ENCODE data around the gene CALML5. TPM values are rescaled to one million over a fixed set of nuclear protein-coding genes. Genes with fewer than 3 reads are reported as not detected.

Gene CALML5
- total and polyA plus RNA-seq, 9 of the 15 experiments (the other 6 are each of a cell fraction or from before 2014, with no cell fraction given): not detected

GRCh38 chr10:5465976-5466450, 33.4 kb downstream of the CALML5 start (continued):
- TF ChIP-seq POLR2AphosphoS5 (IDR thresholded peaks at IDR 0.05; ENCODE audit: control insufficient read depth, insufficient read depth, low read depth, low read length) (peak; percentile 22; the same call in 1 of the 2 replicates), SMAD1 (IDR thresholded peaks at IDR 0.05; ENCODE audit: low read depth, low read length, partially characterized antibody) (no peak), EGR1 (conservative IDR thresholded peaks at IDR 0.05) (0 out of 2 replicates have a peak, but pooled peaks have one; percentile 2), ZNF408 (CRISPR knock-in tag; IDR thresholded peaks at IDR 0.05; ENCODE audit: low read depth) (no peak), BACH1 (tag; IDR thresholded peaks at IDR 0.05) (no peak), SREBF2 (CRISPR knock-in tag; IDR thresholded peaks at IDR 0.05) (no peak), TBP (optimal IDR thresholded peaks at IDR 0.05; ENCODE audit: low read depth, low read length) (no peak), PRDM10 (IDR thresholded peaks at IDR 0.05; ENCODE audit: partially characterized antibody) (no peak), FUS (optimal IDR thresholded peaks at IDR 0.05; ENCODE audit: low read depth, low read length) (no peak), ZNF444 (CRISPR knock-in tag; IDR thresholded peaks at IDR 0.05) (no peak), GATA2 (CRISPR knock-in tag; IDR thresholded peaks at IDR 0.05) (no peak), ZNF174 (CRISPR knock-in tag; IDR thresholded peaks at IDR 0.05) (no peak), CCAR2 (IDR thresholded peaks at IDR 0.05; ENCODE audit: low read depth, low read length) (no peak), ZNF121 (CRISPR knock-in tag; conservative IDR thresholded peaks at IDR 0.05) (no peak)
